Measurements from ENCODE around the gene GPC6. TPM values are rescaled to one million over a fixed set of nuclear protein-coding genes. Genes with fewer than 3 reads are reported as not detected.

The GPC6 gene
- polyA plus RNA-seq, 1 of the 3 experiments (the other 2 are of a cell fraction) = 6.7 TPM

GRCh38 chr13:94382960-94383359, 1156.4 kb downstream of the GPC6 start (continued):
- TF ChIP-seq PBX3 (IDR thresholded peaks at IDR 0.05) = no peak
- no peak for TF ChIP-seq TEAD4 (IDR thresholded peaks at IDR 0.05; ENCODE audit: borderline replicate concordance, insufficient read depth)

- H3K9ac ChIP-seq = no peak overlapping the region
- ChIA-PET POLR2A (no interaction called here), CTCF (interaction anchor here (1.5 kb wide), 1 partner anchor 51 kb away, joined by 4 read pairs; no protein-coding TSS in a partner anchor)
- no peak overlapping the region for H2AFZ ChIP-seq (ENCODE audit: low read depth)
- TF ChIP-seq TEAD4 (IDR thresholded peaks at IDR 0.05; ENCODE audit: borderline replicate concordance, insufficient read depth) (no peak), TCF12 (IDR thresholded peaks at IDR 0.05) (no peak), CHD2 (IDR thresholded peaks at IDR 0.05; ENCODE audit: low read length, partially characterized antibody) (no peak), GABPA (IDR thresholded peaks at IDR 0.05; ENCODE audit: low read depth) (no peak)
- no peaks in the 10 kb centered on the region for H3K79me2 ChIP-seq (ENCODE audit: insufficient read depth)
- no peaks in the 10 kb centered on the region for H3K36me3 ChIP-seq (replicated peaks in 1 of 2; ENCODE audit: control insufficient read depth in 1 of 2, insufficient read depth in 2 of 2, low read length in 1 of 2)
- H3K9me2 ChIP-seq = no peaks in the 10 kb centered on the region
- no peaks in the 10 kb centered on the region for H3K9me3 ChIP-seq
- DNase-seq = no peak
- no peak overlapping the region for H3K4me3 ChIP-seq (ENCODE audit: low read depth in 2 of 2, low read length in 1 of 2)
- WGBS (ENCODE audit: low lambda C conversion rate) = 79% methylated on average over 2 of the region's 2 CpGs
- no peak overlapping the region; a peak in 1 of 4 replicates for H3K27ac ChIP-seq (ENCODE audit: low read depth in 2 of 2, low read length in 1 of 2)
- no peak overlapping the region for H3K4me2 ChIP-seq
- H3F3A ChIP-seq (replicated peaks; ENCODE audit: insufficient read depth) = no peaks in the 10 kb centered on the region
- H4K20me1 ChIP-seq (ENCODE audit: insufficient read depth) = no peaks in the 10 kb centered on the region
- H3K4me1 ChIP-seq (ENCODE audit: control insufficient read depth in 1 of 2, insufficient read depth in 2 of 2, low read depth in 1 of 2, low read length in 1 of 2) = peaks cover 0 to 6% of the 10 kb centered on the region in 2 experiments; a peak in 1 of 4 replicates
- H3K27me3 ChIP-seq (ENCODE audit: insufficient read depth) = no peaks in the 10 kb centered on the region
Observed at GRCh38 chr13:94384231-94384905, 1157.8 kb downstream of the GPC6 start.

- H3K9me3 ChIP-seq = no peaks in the 10 kb centered on the region
- no peak for DNase-seq
- ChIA-PET POLR2A (no interaction called here), CTCF (no interaction called here)
- no peak overlapping the region for H3K4me3 ChIP-seq (ENCODE audit: low read depth in 2 of 2, low read length in 1 of 2)
- no peaks in the 10 kb centered on the region for H3K79me2 ChIP-seq (ENCODE audit: insufficient read depth)
- no peak overlapping the region for H3K9ac ChIP-seq
- no peaks in the 10 kb centered on the region for H3K9me2 ChIP-seq
- H3K4me2 ChIP-seq = no peak overlapping the region
- H3K4me1 ChIP-seq (ENCODE audit: control insufficient read depth in 1 of 2, insufficient read depth in 2 of 2, low read depth in 1 of 2, low read length in 1 of 2) = no peaks in the 10 kb centered on the region
- H3F3A ChIP-seq (replicated peaks; ENCODE audit: insufficient read depth) = no peaks in the 10 kb centered on the region
- TF ChIP-seq MXI1 (IDR thresholded peaks at IDR 0.05; ENCODE audit: low read depth, low read length) (no peak), RAD21 (IDR thresholded peaks at IDR 0.05; ENCODE audit: low read length) (no peak), YY1 (IDR thresholded peaks at IDR 0.05; ENCODE audit: low read depth) (no peak), RFX5 (IDR thresholded peaks at IDR 0.05; ENCODE audit: low read length) (no peak), TAF1 (IDR thresholded peaks at IDR 0.05; ENCODE audit: borderline replicate concordance, low read depth, low read length) (no peak), FOSL2 (IDR thresholded peaks at IDR 0.05; ENCODE audit: borderline replicate concordance, low read depth) (no peak), USF2 (IDR thresholded peaks at IDR 0.05; ENCODE audit: borderline replicate concordance, low read depth, low read length) (no peak)
- H4K20me1 ChIP-seq (ENCODE audit: insufficient read depth) = no peaks in the 10 kb centered on the region
- H3K27ac ChIP-seq (ENCODE audit: low read depth in 2 of 2, low read length in 1 of 2) = no peak overlapping the region
- H2AFZ ChIP-seq (ENCODE audit: low read depth) = no peak overlapping the region
- H3K36me3 ChIP-seq (replicated peaks in 1 of 2; ENCODE audit: control insufficient read depth in 1 of 2, insufficient read depth in 2 of 2, low read length in 1 of 2) = no peaks in the 10 kb centered on the region
- no peaks in the 10 kb centered on the region for H3K27me3 ChIP-seq (ENCODE audit: insufficient read depth)
Observed at GRCh38 chr13:94387047-94387446, 1160.4 kb downstream of the GPC6 start.
